H54 (cell line): ENCODE results near the gene HDGF.

Experiments used
- DNase-seq: peaks from one replicate; pipeline ENCODE4 v3.0.0; 2011; ENCODE audit warnings: low spot score, mixed read lengths; ENCODE audit not compliant: insufficient read length
- FAIRE-seq: peaks from 3 replicates; lab custom pipeline; 2011; peaks lifted over from hg19 to GRCh38; lab: Jason Lieb, UNC
- POLR2A ChIP-seq: IDR thresholded peaks from 2 replicates; pipeline ENCODE4 v1.6.1; 2011; ENCODE audit warnings: low read depth, mild to moderate bottlenecking, low read length

The HDGF gene

DNA sequence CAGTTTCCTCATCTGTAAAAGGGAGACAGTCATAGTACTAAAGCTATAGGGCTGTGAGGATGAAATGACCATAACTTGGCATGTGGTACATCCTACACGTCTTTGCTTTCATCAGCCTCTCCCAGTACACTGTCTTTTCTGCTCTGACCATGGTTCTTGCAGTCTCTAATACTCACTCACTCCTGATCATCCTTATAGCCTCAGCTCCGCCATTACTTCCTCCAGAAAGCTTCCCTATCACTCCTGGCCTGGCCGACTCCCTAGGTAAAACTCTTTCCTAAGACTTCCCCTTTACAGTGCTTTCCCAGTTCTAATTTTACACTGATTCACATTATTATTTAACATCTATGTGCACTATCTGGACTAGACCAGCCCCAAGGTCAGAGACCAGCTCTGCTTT lies 5.6 kb downstream of the HDGF start:
- DNase-seq (no peak), FAIRE-seq (no peak)
- no peak for TF ChIP-seq POLR2A

DNA sequence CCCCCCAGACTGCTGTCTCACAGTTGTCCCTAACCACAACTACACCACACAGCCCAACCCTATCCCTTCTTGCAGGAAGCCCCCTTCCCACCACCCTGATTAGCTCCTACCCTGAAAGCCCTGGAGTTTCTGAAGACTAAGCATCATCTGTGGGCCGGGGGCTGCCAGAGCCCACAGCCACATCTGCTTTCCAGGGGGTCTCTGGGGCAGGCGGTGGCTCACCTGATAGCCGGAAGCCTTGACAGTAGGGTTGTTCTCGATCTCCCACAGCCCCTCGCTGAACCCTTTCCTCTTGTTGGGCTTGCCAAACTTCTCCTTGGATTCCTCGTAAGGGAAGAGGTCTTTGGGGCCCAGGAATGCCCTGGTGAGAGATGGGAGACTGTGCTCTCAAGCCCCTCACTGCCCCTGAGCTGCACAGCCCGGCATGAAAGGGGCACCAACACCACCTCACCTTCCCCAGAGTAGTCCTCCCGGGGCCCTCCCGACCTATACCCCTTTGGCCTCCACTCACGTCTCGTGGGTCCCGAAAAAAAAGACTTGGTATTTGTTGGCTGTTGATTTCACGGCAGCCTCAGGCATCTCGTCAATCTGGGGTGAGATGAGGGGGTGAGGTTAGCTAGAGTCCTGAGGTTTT lies 6.6 kb downstream of the HDGF start:
- FAIRE-seq (no peak), DNase-seq (no peak)
- TF ChIP-seq POLR2A: no peak

- TF ChIP-seq POLR2A: no peak
- DNase-seq (no peak), FAIRE-seq (no peak)
Measured at GRCh38 chr1:156744344-156744743, 7.1 kb downstream of the HDGF start.

GRCh38 chr1:156743367-156744302 lies 7.8 kb downstream of the HDGF start:
- FAIRE-seq (no peak), DNase-seq (no peak)
- no peak for TF ChIP-seq POLR2A

GRCh38 chr1:156742801-156743200 lies 8.7 kb downstream of the HDGF start:
- TF ChIP-seq POLR2A: no peak
- DNase-seq (no peak), FAIRE-seq (no peak)

GRCh38 chr1:156742017-156742416 lies 9.5 kb downstream of the HDGF start:
- DNase-seq (no peak), FAIRE-seq (no peak)
- no peak for TF ChIP-seq POLR2A

- TF ChIP-seq POLR2A: no peak
- DNase-seq: no peak
- no peak for FAIRE-seq
Measured at GRCh38 chr1:156741481-156741983, 9.9 kb downstream of the HDGF start.

DNA sequence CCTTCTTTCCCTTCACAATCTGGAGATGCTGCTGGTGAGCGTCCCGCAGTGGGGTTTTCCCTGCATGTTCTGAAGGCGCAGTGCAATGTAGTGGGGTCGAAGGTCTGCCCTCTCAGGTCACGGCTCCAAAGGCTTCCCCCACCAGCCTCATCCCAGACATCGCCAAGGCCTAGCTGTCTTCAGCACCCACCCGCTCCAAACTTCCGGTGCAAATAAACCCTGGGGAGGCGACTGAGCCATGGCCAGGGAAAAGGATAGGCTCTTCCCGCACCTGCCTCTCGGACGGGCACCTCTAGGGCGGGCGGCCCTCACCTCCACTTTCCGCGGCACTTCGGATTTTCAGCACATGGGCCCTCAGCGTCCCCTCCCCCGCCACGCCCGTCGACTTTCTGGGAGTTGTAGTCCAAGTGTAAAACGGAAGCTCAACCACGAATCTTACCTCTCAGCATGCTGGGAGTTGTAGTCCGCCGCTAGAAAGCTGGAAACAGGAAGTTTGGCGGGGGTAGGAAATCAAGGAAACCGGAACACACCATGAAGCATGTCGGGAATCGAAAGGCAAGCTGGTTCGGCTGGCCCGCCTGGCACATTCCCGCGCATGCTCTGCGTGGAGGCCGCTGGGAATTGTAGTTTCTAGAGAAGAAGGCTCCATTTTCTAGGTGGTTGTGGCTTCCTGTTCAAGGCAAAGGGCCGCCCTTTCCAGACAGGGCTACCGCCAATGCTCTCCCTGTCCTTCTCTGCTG lies 10.6 kb downstream of the HDGF start, which contains the start of gene MRPL24:
Gene MRPL24, minus strand, starts transcription at position 348 of the 740 bp plus-strand sequence. CDS start 2,384 bp downstream, outside the sequence.
- FAIRE-seq (peak; percentile 55), DNase-seq (peak; percentile 83)
- TF ChIP-seq POLR2A: peak; percentile 34; the same call in 1 of the 2 replicates

DNA sequence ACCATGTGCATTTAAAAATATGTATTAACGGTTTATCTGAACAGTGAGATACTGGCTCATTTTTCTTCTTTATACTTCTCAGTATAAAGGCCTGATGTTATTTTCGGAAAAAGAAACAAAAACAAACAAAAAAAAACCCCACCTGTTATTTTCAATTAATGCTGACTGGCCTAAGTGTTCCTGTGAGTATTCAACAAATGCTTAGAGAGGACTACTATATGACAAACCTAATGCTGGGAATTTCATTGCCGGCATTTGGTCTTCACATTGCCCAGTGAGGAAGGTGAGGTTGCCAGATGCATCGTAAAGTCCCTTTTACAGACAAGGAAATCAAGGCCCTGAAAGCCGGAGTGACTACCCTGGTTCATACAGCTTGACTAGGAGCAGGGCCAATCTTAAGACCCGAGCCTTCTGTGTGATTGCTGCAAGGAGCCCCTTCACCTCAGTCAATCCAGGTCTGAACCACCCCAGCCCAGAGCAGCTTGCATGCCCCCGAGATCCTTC lies 11.2 kb downstream of the HDGF start:
- no peak for TF ChIP-seq POLR2A
- FAIRE-seq (no peak), DNase-seq (no peak)

DNA sequence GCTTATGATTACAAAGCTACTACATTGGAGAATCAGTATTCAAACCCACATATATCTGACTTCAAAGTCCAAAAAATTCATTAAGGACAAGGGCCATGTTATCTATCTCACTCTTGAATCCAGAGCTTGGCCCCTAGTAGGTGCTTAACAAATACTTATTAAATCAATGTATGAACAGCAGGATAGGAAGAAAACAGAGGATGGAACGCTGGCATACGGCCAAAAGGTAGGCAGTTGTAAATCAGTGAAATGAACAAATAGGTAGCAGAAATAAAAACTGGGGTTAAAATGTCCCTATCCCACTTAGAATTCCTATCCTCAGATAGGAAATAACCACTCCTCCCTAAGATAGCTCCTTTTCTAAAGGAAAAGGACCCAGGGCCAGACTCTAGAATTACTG lies 12.6 kb downstream of the HDGF start:
- TF ChIP-seq POLR2A: no peak
- FAIRE-seq (no peak), DNase-seq (no peak)

GRCh38 chr1:156738407-156738806 lies 13.1 kb downstream of the HDGF start:
- DNase-seq: no peak
- no peak for TF ChIP-seq POLR2A
- no peak for FAIRE-seq

GRCh38 chr1:156733989-156734584 lies 17.4 kb downstream of the HDGF start:
- no peak for TF ChIP-seq POLR2A

More at GRCh38 chr1:156733989-156734584, 17.4 kb downstream of the HDGF start:
- DNase-seq (no peak), FAIRE-seq (no peak)
